GM20000 (cell line): ENCODE measurements around the gene R3HDM1.

Experiments
- DNase-seq: peaks from one replicate; pipeline ENCODE4 v3.0.0; 2012; ENCODE audit warnings: low spot score
- TF ChIP-seq, protein P1 (sequence below): IDR thresholded peaks from 2 replicates; pipeline ENCODE4 v1.5.1; 2012; ENCODE audit warnings: mild to moderate bottlenecking, control low read depth; ENCODE audit errors: extremely low read depth, missing control alignments

Gene R3HDM1

DNA sequence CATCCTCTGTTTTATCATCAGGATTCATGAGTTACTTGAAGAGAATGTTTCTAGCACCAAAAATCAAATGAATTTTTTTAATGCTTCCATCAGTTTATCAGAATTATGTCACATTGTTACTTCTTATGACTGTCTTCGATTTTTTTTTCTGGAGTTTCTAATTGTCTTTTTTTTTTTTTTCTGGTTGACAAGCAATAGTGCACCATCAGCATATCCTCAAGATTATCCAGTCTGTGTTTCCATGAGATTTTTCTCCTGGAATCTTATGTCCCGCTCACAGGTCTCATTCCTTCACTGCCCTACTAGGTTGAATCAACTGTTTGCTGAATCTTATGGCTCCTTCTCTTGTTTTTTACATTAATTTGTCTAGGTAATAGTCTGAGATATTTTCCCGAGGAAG lies 16.0 kb downstream of the R3HDM1 start:
- TF ChIP-seq, protein P1, sequence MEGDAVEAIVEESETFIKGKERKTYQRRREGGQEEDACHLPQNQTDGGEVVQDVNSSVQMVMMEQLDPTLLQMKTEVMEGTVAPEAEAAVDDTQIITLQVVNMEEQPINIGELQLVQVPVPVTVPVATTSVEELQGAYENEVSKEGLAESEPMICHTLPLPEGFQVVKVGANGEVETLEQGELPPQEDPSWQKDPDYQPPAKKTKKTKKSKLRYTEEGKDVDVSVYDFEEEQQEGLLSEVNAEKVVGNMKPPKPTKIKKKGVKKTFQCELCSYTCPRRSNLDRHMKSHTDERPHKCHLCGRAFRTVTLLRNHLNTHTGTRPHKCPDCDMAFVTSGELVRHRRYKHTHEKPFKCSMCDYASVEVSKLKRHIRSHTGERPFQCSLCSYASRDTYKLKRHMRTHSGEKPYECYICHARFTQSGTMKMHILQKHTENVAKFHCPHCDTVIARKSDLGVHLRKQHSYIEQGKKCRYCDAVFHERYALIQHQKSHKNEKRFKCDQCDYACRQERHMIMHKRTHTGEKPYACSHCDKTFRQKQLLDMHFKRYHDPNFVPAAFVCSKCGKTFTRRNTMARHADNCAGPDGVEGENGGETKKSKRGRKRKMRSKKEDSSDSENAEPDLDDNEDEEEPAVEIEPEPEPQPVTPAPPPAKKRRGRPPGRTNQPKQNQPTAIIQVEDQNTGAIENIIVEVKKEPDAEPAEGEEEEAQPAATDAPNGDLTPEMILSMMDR: no peak
- no peak for DNase-seq

DNA sequence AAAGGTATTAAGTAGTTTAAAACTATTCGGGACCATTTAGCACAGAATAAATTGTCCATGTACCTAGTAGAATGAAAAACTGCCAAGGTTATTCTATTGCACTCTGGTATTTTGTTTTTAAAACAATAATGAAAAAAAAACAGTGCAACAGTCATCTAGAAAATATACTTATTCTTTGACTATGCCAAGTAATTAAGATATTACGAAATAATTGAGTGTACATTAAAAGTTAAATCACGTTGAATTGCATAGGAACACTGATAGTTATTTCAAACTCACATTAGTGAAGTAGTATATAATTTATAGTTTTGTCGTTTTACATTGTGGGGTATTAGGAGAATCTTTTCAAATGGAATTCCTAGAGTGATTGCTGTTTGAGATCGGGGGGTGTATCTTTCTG lies 20.1 kb downstream of the R3HDM1 start:
- TF ChIP-seq, protein P1: no peak
- DNase-seq: no peak

DNA sequence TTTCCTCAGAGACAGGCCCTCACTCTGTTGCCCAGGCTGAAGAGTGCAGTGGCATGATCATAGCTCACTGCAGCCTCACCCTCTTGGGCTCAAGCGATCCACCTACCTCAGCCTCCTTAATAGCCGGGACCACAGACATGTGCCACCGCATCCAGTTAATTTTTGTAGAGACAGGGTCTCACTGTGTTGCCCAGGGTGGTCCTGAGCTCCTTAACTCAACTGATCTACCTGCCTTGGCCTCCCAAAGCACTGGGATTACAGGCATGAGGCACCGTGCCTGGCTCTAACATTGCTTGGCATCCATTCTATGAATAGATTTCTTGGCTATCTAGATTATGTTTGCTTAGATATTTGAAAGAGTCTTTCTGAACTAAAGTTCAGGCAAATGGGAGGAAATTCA lies 21.6 kb downstream of the R3HDM1 start:
- DNase-seq: no peak
- TF ChIP-seq, protein P1: no peak

DNA sequence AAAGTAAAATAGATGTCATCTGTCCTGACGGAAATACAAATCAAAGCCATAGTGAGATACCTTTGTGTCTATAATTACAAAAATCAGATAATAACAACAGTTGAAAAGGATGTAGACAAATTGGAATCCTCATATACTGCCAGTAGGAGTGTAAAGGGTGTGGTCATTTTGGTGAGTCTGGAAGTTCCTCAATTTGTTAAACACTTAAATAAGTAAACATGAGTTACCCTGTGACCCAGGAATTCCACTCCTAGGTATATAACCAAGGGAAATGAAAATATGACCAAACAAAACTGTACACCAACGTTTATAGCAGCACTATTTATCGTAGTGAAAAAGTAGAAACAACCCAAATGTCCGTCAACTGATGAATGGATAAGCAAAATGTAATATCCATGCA lies 24.0 kb downstream of the R3HDM1 start:
- TF ChIP-seq, protein P1: no peak
- DNase-seq: no peak

DNA sequence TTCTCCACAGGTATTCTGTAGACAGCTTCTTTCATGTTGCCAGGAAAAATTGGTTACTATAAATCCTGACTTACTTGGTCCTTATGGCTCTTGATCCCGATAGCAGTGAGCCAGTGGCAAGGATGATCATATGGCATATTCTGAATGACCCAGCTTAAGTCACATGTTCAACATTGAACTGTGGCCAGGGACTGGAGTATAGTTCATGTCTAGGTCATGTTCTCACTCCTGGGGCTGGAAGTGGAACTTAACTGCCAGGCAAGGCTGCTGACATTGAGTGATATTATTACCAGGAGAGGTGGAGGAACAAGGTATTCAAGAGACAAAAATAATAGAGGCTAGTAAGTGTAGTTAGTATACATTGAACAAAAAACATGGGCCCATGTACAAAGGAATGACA lies 26.2 kb downstream of the R3HDM1 start:
- TF ChIP-seq, protein P1: no peak
- no peak for DNase-seq

DNA sequence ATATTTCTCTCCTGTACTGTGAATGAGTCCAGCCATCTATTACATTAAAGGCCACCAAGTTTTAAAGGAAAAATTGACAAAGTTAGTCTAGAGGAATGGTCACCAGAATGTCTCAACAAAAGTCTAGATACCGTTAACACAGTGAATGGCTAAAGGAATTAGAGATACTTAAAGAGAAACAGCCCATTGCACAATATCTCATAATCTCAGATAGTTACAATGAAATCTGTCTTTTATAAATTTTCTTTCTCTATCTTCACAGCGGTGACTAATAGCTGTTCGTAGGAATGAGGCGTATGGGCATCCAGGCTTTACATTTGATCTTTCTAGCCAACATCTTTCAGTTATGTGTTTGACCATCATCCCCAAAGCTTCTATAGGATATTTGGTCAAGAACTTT lies 30.6 kb downstream of the R3HDM1 start:
- no peak for DNase-seq
- TF ChIP-seq, protein P1: no peak

DNA sequence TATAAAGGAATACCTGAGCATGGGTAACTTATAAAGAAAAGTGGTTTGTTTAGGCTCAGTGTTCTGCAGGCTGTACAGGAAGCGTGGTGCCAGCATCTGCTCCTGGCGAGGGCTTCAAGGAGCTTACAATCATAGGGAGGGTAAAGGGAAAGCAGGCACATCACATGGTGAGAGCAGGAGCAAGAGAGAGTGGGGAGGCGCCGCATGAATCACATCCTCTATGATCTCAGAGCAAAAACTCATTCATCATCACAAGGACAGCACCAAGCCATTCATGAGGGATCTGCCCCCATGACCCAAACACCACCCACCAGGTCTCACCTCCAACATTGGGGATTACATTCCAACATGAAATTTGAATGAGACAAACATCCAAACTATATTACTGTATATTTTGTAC lies 32.5 kb downstream of the R3HDM1 start:
- TF ChIP-seq, protein P1: no peak
- no peak for DNase-seq
